Testis (tissue), 3 donors: ENCODE measurements around the gene SBNO2. TPM values are rescaled to one million over a fixed set of nuclear protein-coding genes. Genes with fewer than 3 reads are reported as not detected.

Source experiments
- DNase-seq: peaks from one replicate; pipeline ENCODE4 v3.0.0-alpha.2; 2019
- H3K27ac ChIP-seq, 2 donors: fragments of 200-600 bp; sonication (generic); one replicate each; pipeline ENCODE4 v1.5.1; 2019
- H3K27me3 ChIP-seq: fragments of 200-600 bp; sonication (generic); one replicate; pipeline ENCODE4 v1.5.1; 2019
- H3K36me3 ChIP-seq: fragments of 200-600 bp; sonication (generic); one replicate; pipeline ENCODE4 v1.5.1; 2017; ENCODE audit warnings: low read depth; ENCODE audit errors: missing control alignments
- H3K4me1 ChIP-seq: fragments of 200-600 bp; sonication (generic); one replicate; pipeline ENCODE4 v1.5.1; 2019
- H3K4me3 ChIP-seq, 2 donors: fragments of 200-600 bp; sonication (generic); one replicate each; pipeline ENCODE4 v1.5.1; 2017 to 2019
- H3K9me3 ChIP-seq: fragments of 200-600 bp; sonication (generic); one replicate; pipeline ENCODE4 v1.5.1; 2017
- POLR2A ChIP-seq: fragments of 450-650 bp; IDR thresholded peaks from one replicate; pipeline ENCODE4 v1.6.1; 2017; ENCODE audit warnings: antibody characterized with exemption, mild to moderate bottlenecking, moderate library complexity
- WGBS, 2 donors: methylation state at CpG; one replicate each; pipeline ENCODE4 v1.1.5; 2018; 5-methylcytosine and 5-hydroxymethylcytosine counted together
- intact Hi-C: fragments of 100-400 bp; cut with DNase I; formaldehyde crosslinking; loops from one replicate; pipeline ENCODE4 v1.15.1; 2023; ENCODE audit warnings: low total_unique reads
- polyA plus RNA-seq: library from polyadenylated mRNA; stranded (reverse); fragments of 350-450 nt; fragmentation: Illumina TruSeq; extraction: RNeasy Lipid Tissue Mini Kit (QIAGEN cat#74804); gene quantifications from one replicate; pipeline ENCODE4 v1.2.3, GENCODE V29; 2014; ENCODE audit warnings: low read depth, low replicate concordance; ENCODE audit not compliant: insufficient read depth
- total RNA-seq, 2 donors: library from RNA; depleted of rRNA; stranded (reverse); fragments of >200 nt; gene quantifications; one replicate each; pipeline ENCODE4 v1.2.3, GENCODE V29; 2016
- TF ChIP-seq, protein P1 (sequence below), 3 experiments: fragments of 450-650 bp in 2 of 3; fragments of 200-600 bp in 1 of 3; sonication (generic) in 1 of 3; IDR thresholded peaks; one replicate each; pipeline ENCODE4 v1.5.1; 2016 to 2019; ENCODE audit warnings: antibody characterized with exemption in 3 of 3, mild to moderate bottlenecking in 2 of 3, moderate library complexity in 1 of 3

The SBNO2 gene
- total and polyA plus RNA-seq, 3 donors from 2014 or later: 34.3 to 65.0 (median 58.9) TPM

GRCh38 chr19:1136621-1137317 is 37.3 kb downstream of the SBNO2 start:
- TF ChIP-seq POLR2A: no peak
- TF ChIP-seq, protein P1, sequence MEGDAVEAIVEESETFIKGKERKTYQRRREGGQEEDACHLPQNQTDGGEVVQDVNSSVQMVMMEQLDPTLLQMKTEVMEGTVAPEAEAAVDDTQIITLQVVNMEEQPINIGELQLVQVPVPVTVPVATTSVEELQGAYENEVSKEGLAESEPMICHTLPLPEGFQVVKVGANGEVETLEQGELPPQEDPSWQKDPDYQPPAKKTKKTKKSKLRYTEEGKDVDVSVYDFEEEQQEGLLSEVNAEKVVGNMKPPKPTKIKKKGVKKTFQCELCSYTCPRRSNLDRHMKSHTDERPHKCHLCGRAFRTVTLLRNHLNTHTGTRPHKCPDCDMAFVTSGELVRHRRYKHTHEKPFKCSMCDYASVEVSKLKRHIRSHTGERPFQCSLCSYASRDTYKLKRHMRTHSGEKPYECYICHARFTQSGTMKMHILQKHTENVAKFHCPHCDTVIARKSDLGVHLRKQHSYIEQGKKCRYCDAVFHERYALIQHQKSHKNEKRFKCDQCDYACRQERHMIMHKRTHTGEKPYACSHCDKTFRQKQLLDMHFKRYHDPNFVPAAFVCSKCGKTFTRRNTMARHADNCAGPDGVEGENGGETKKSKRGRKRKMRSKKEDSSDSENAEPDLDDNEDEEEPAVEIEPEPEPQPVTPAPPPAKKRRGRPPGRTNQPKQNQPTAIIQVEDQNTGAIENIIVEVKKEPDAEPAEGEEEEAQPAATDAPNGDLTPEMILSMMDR (IDR thresholded peaks at IDR 0.05): no peak
- no peak overlapping the region for H3K27ac ChIP-seq
- 67 to 84% methylated on average over 15 to 17 of the region's 25 CpGs for WGBS, 2 donors
- peaks cover 19% of the 10 kb centered on the region for H3K4me1 ChIP-seq
- intact Hi-C loops: no loop called here
- H3K36me3 ChIP-seq: no peaks in the 10 kb centered on the region
- no peak overlapping the region for H3K4me3 ChIP-seq
- no peak for DNase-seq
- H3K27me3 ChIP-seq: no peaks in the 10 kb centered on the region
- no peaks in the 10 kb centered on the region for H3K9me3 ChIP-seq

GRCh38 chr19:1136201-1136600 is 37.9 kb downstream of the SBNO2 start:
- no peaks in the 10 kb centered on the region for H3K27me3 ChIP-seq
- WGBS, 2 donors: 80% methylated on average over 12 of the region's 12 CpGs; no CpG with 5 or more reads in 1 of the 2 donors
- no peak overlapping the region for H3K4me3 ChIP-seq
- intact Hi-C loops: no loop called here
- no peak overlapping the region for H3K27ac ChIP-seq
- no peaks in the 10 kb centered on the region for H3K9me3 ChIP-seq
- no peak for TF ChIP-seq POLR2A
- TF ChIP-seq, protein P1 (IDR thresholded peaks at IDR 0.05): no peak
- H3K36me3 ChIP-seq: no peaks in the 10 kb centered on the region
- H3K4me1 ChIP-seq: peaks cover 24% of the 10 kb centered on the region
- DNase-seq: no peak

- Histone ChIP-seq H3K27ac (no peak overlapping the region), H3K27me3 (no peaks in the 10 kb centered on the region), H3K9me3 (no peaks in the 10 kb centered on the region), H3K36me3 (no peaks in the 10 kb centered on the region), H3K4me3 (no peak overlapping the region), H3K4me1 (peaks cover 31% of the 10 kb centered on the region)
- WGBS, 2 donors: 90 to 93% methylated on average over 10 to 16 of the region's 17 CpGs
- intact Hi-C loops: no loop called here
- no peak for DNase-seq
- no peak for TF ChIP-seq POLR2A
- TF ChIP-seq, protein P1 (IDR thresholded peaks at IDR 0.05): no peak
These were observed 38.6 kb downstream of the SBNO2 start for GRCh38 chr19:1135454-1135853.

DNA sequence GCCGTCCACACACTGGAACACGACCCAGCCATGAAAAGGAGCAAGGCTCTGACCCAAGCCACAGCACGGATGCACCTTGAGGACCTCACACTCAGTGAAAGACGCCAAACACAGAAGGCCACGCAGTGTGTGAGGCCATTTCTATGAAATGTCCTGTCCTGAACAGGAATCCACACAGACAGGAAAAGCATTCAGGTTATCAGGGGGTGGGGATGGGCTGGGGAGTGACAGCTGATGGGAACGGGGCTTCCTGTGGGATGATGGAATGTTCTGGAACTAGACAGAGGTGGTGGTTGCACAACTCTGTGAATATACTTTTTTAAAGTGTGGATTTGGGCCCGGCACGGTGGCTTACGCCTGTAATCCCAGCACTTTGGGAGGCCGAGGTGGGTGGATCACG is 39.6 kb downstream of the SBNO2 start:
- no peak for DNase-seq
- intact Hi-C loops: no loop called here
- no peak overlapping the region for H3K27ac ChIP-seq
- no peaks in the 10 kb centered on the region for H3K27me3 ChIP-seq
- WGBS, 2 donors: 92 to 94% methylated on average over 11 of the region's 11 CpGs
- H3K36me3 ChIP-seq: no peaks in the 10 kb centered on the region
- H3K4me1 ChIP-seq: peaks cover 31% of the 10 kb centered on the region
- H3K4me3 ChIP-seq: no peak overlapping the region
- H3K9me3 ChIP-seq: no peaks in the 10 kb centered on the region
- no peak for TF ChIP-seq POLR2A
- TF ChIP-seq, protein P1 (IDR thresholded peaks at IDR 0.05): no peak

- peak overlapping the region; percentile 41 to 55 for H3K4me3 ChIP-seq
- no peaks in the 10 kb centered on the region for H3K9me3 ChIP-seq
- DNase-seq: peak; percentile 80
- peak overlapping the region; percentile 71 to 86 for H3K27ac ChIP-seq
- no peaks in the 10 kb centered on the region for H3K27me3 ChIP-seq
- H3K4me1 ChIP-seq: peaks cover 31% of the 10 kb centered on the region
- TF ChIP-seq, protein P1 (IDR thresholded peaks at IDR 0.05): no peak
- TF ChIP-seq POLR2A: no peak
- intact Hi-C loops: no loop called here
- 20 to 64% methylated on average over 2 to 24 of the region's 25 CpGs for WGBS, 2 donors
- H3K36me3 ChIP-seq: no peaks in the 10 kb centered on the region
These were observed 40.6 kb downstream of the SBNO2 start for GRCh38 chr19:1133471-1133929.
